HG02798 (cell line): ENCODE data around the gene DPH2.

Experiments used
- ATAC-seq: cut with Tn5 transposase; IDR thresholded peaks from one replicate; pipeline ENCODE4 v1.9.1; 2021; ENCODE audit warnings: mild to moderate bottlenecking; ENCODE audit not compliant: unreplicated experiment, poor library complexity

DPH2 gene

DNA sequence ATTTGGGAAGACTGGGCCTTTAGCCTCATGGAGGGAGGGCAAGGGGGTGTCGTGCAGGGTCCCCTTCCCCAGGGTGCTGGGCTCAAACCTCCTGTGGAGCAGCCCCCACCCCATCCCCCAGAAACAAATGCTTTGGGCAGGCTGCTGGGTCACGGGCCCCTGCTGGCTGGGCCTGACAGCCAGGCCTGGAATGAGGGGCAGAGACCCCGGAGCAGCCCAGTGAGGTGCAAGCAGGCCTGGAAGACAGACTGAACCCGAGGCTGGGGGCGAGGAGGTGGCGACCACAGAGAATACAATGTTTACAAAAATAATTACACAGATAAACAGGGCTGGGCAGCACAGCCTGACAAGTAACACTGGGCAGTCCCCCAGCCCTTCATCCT is 26.9 kb downstream of the DPH2 start:
- no peak for ATAC-seq

GRCh38 chr1:43997295-43997999 is 27.6 kb downstream of the DPH2 start:
- no peak for ATAC-seq

- ATAC-seq, result no peak
Observed at GRCh38 chr1:43998000-43998378, 28.2 kb downstream of the DPH2 start.

DNA sequence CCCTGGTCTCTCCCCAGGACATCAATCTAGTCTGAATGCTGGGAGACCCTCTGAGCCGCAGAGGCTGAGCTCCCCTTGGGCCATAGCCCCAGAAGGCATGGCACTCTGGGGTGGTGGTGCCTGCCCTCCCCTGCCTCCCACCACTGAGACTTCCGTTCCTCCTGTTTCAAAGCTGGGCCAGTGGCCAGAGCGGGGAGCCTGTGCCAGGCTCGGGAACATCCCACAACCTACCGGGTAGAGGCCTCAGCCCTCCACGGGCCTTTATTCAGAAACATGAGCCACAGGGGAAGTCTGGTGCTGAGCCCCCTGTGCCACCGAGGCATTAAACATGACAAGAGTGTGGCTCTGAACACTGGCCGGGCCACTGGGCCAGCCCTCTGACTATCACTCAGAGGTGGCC is 29.6 kb downstream of the DPH2 start:
- ATAC-seq, result no peak

GRCh38 chr1:44000122-44000665 is 30.4 kb downstream of the DPH2 start:
- ATAC-seq, result no peak

DNA sequence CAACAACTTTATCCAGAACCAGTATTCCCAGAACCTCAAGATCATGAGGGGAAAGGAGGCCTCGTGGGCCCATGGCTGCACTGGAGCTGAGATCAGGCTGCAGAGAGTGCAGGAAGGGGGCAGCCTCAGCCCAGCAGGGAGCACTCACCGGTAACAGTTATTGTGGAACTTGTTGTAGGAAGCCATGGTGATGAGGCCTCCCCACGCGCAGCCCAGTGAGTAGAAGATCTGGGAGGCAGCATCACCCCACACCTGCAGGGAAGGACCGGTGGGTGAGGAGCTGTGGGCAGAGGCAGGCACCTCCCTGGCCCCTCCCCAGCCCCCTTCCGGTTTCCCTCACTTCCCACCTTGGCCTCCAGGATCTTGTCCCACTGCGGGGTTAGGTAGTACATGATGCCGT is 32.4 kb downstream of the DPH2 start:
- ATAC-seq, result no peak

DNA sequence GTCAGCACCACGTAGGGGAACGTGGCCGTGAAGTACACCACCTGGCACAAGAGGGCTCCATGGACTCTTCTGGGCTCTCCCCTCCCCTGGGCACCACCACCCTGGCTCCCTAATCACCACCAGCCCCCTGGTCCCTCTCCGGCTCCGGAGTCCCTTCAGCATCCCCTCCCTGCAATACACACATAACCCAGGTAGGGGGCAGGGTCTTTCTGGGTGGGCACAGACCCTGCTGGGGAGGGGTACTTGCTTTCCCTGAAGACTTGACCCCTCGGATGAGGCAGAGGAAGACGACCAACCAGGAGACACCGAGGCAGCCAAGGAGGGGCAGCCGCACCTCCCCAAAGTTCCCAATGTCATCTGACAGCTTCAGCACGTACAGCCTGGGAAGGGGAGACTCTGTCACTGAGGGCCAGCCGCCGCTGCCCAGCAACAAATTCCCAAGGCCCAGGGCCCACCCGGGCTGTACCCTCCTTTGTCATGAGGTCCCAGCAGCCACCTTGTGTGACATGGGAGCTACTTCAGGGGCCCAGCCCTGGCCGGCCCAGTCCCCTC is 32.9 kb downstream of the DPH2 start:
- ATAC-seq, result no peak

GRCh38 chr1:44008259-44008658 is 38.4 kb downstream of the DPH2 start:
- no peak for ATAC-seq

- no peak for ATAC-seq
Observed at GRCh38 chr1:44010935-44011471, 41.2 kb downstream of the DPH2 start.

GRCh38 chr1:44012404-44012803 is 42.6 kb downstream of the DPH2 start:
- no peak for ATAC-seq

DNA sequence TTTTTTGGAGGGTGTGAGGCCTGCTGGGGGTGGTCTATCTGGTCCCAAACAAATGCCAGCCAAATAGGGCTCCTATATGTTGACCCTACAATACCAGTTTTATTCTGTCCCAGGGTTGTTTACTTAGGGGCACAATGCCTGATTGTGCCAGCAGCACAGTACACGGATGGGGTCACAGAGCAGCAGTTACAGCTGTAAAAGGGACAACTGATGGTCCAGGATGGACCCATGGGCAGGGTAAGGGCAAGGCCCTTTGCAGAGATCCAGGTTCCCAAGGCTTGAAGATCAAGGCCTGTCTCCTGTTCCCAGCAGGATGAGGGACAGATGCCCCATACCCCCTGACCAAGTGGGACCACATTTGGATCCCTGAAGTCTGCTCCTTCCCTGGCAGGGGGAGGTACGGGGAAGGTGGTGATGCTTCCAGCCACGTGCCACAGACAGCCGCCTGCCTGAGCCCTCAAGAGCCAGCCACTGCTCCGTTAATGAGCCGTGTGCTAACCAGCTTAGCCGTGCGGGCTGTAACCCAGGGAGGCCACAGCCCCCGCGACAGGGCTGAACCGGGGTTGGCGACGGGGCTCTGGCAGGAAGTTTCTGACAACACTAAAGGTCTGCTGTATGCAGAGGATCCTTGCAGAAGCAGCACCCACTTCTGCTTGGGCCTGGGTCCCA is 43.3 kb downstream of the DPH2 start:
- no peak for ATAC-seq

DNA sequence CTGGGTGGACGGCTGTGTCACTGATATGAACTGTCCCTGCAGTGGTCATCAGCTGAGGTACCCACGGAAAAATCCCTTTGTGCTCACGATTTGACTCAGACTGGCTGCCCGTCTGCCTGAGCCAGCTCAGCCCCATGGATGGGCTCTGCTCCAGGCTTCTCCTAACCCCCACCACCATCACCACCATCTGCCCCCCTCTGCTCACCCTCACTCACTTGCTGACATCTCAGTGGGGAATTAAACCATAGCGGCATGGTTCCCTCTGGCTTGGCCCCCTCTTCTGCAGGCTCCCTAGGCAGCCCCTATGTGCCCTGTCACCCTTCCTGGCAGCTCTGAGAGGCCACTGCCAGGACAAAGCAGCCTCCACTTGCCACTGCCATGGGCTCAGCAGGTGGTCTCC is 44.1 kb downstream of the DPH2 start:
- no peak for ATAC-seq

- no peak for ATAC-seq
Observed at GRCh38 chr1:44014365-44015104, 44.7 kb downstream of the DPH2 start.

- no peak for ATAC-seq
Observed at GRCh38 chr1:44015206-44015605, 45.4 kb downstream of the DPH2 start.

GRCh38 chr1:44016041-44016889 is 46.5 kb downstream of the DPH2 start:
- no peak for ATAC-seq

DNA sequence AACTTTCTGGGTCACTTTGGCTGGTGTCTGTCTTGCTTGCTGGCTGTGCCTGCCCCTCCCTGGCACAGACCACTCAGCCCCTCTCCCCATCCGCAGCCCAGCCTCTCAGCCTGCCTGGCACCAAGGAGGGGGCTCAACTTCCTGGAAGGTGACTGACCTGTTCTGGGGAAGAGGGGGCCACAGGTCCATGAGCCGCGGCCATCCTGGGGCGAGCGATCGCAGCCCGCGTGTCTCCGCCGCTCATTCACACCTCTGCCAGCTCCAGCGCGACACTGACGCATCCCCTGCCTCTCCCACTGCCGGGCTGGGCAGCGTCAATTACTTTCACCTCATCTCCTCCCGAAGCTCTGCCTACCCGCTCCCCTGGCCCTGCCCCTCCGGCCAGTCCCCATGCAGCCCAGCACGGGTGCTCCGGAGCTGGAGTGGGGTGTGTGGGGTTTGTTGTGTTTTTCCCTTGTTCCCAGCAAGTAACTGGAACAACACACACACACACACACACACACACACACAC is 47.1 kb downstream of the DPH2 start:
- ATAC-seq, result no peak

DNA sequence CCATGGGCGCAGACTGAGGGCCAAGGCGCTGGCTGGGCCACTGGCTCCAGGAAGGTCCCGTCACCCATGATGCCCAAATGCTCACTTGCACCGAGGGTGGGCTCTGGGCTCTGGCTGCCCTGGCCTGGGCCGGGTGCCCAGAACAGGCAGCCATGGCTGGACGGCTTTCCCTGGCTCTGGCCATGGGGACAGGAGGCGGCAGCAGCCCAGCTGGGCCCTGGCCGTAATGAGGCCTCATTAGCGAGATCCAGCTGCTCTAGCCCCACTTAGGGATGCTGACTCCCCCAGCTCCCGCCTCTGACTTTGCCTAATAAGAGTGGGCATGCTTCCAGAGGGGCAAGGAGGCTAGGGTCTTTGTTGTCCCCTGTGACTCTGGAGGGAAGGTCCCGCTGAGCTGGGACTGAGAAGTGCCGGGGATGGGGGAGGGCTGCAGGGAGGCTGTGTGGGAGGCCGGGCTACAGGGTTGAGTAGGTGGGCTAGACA is 49.7 kb downstream of the DPH2 start:
- no peak for ATAC-seq

DNA sequence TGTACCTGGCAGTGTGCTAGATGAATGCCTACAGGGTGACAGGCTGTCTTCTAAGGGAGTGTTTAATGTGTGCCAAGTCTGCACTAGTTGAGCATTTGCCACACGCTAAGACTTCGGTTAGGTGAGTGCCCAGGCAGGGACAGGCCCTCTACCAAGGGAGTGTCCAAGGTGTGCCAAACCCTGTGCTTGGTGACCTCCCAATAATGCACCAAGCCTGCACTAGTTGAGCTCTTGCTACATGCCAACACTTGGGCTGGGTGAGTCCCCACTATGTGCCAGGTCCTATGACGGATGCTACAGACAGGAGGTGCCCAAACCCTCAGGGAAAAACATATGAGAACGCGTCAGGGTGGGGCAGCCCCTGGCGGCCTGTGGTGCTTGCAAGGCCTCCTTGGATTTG is 50.7 kb downstream of the DPH2 start:
- no peak for ATAC-seq

GRCh38 chr1:44021156-44021555 is 51.3 kb downstream of the DPH2 start:
- ATAC-seq, result no peak
